Breast epithelium (tissue), 3 donors: ENCODE measurements around the gene GRIK5.

ENCODE experiments used
- CTCF ChIP-seq, 3 donors: fragments of 450-650 bp; IDR thresholded peaks; one replicate each; pipeline ENCODE4 v1.5.1; 2016 to 2017; ENCODE audit warnings: antibody characterized with exemption in 3 of 3, mild to moderate bottlenecking in 3 of 3, moderate library complexity in 3 of 3
- POLR2A ChIP-seq: fragments of 450-650 bp; IDR thresholded peaks from one replicate; pipeline ENCODE4 v1.6.1; 2016; ENCODE audit warnings: antibody characterized with exemption, mild to moderate bottlenecking, moderate library complexity
- POLR2AphosphoS5 ChIP-seq, 3 donors: sonication (generic); formaldehyde crosslinking; IDR thresholded peaks; one replicate each; pipeline ENCODE4 v1.6.1; 2017; ENCODE audit warnings: antibody characterized with exemption in 3 of 3

DNA sequence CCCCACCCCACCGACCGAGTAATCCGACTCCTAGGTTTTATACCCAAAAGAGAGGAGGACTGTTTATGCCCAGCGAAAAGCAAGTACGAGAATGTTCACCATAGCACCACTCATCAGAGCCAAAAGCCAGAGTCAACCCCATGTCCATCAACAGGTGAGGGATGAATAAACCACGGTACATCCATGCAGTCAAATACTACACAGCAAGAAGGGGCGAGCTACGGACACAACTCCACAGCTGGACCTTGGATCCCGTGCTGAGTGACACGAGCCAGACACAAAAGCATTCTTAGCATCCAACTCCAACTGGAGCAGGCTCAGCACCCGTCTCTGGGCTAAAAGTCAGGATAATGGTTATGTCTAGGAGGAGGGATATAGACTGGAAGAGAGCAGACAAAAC, 98.6 kb downstream of the GRIK5 start:
- TF ChIP-seq POLR2A, result no peak
- TF ChIP-seq CTCF (IDR thresholded peaks at IDR 0.05), result no peak
- no peak for TF ChIP-seq POLR2AphosphoS5 (IDR thresholded peaks at IDR 0.05)
